K562 (cell line): ENCODE results near the gene RELL2. TPM values are rescaled to one million over a fixed set of nuclear protein-coding genes. Genes with fewer than 3 reads are reported as not detected.

Source experiments
- BACH1 ChIP-seq: fragments of 200-800 bp; sonication (Bioruptor generic); IDR thresholded peaks from 2 replicates; pipeline ENCODE4 v1.6.1; 2016; ENCODE audit warnings: missing genetic modification characterization, missing compliant biosample characterization
- CGGBP1 ChIP-seq: fragments of 250-450 bp; sonication (Bioruptor Pico); IDR thresholded peaks from 2 replicates; pipeline ENCODE4 v1.9.0; 2021; ENCODE audit warnings: mild to moderate bottlenecking
- CUX1 ChIP-seq: fragments of 200-800 bp; sonication (Bioruptor generic); IDR thresholded peaks from 2 replicates; pipeline ENCODE4 v1.6.1; 2016; ENCODE audit warnings: missing genetic modification characterization, missing compliant biosample characterization
- FOS ChIP-seq: IDR thresholded peaks from 3 replicates; pipeline ENCODE4 v1.6.1; 2011; ENCODE audit not compliant: insufficient read length; ENCODE audit errors: extremely low read depth
- FOXO4 ChIP-seq: fragments of 450-650 bp; formaldehyde crosslinking; IDR thresholded peaks from 2 replicates; pipeline ENCODE4 v1.4.0; 2020; ENCODE audit warnings: mild to moderate bottlenecking, moderate library complexity
- GABPA ChIP-seq: fragments of 200-800 bp; sonication (Bioruptor generic); conservative IDR thresholded peaks from 2 replicates; pipeline ENCODE4 v1.6.1; 2016; ENCODE audit warnings: low read depth, missing genetic modification characterization, missing compliant biosample characterization
- HLTF ChIP-seq: fragments of 450-650 bp; IDR thresholded peaks from 2 replicates; pipeline ENCODE4 v1.6.1; 2016
- ID3 ChIP-seq, 2 experiments: fragments of 250-450 bp in 1 of 2; fragments of 450-650 bp in 1 of 2; sonication (Bioruptor Pico) in 1 of 2; IDR thresholded peaks; 2 replicates each; pipeline versions ENCODE4 v1.6.1 to v1.8.0; 2016 to 2021; ENCODE audit warnings: mild to moderate bottlenecking in 2 of 2, moderate library complexity in 2 of 2, missing compliant biosample characterization in 1 of 2, missing genetic modification characterization in 1 of 2
- MEF2D ChIP-seq: conservative IDR thresholded peaks from 2 replicates; pipeline ENCODE4 v1.6.1; 2016; ENCODE audit warnings: low read depth, missing genetic modification characterization, missing compliant biosample characterization
- SIN3B ChIP-seq: fragments of 450-650 bp; IDR thresholded peaks from 2 replicates; pipeline ENCODE4 v1.6.1; 2017; ENCODE audit warnings: low read depth, mild to moderate bottlenecking, moderate library complexity
- SRSF1 ChIP-seq: fragments of 200-400 bp; formaldehyde crosslinking; IDR thresholded peaks from 2 replicates; pipeline ENCODE4 v1.6.1; 2017; ENCODE audit warnings: mild to moderate bottlenecking, low read depth, low read length, moderate library complexity
- SRSF7 ChIP-seq: fragments of 200-400 bp; formaldehyde crosslinking; optimal IDR thresholded peaks from 2 replicates; pipeline ENCODE3; 2017; ENCODE audit warnings: mild to moderate bottlenecking, low read depth, low read length
- ZBTB33 ChIP-seq: sonication (generic); formaldehyde crosslinking; IDR thresholded peaks from 2 replicates; pipeline ENCODE4 v1.8.1; 2023; ENCODE audit warnings: mild to moderate bottlenecking, missing genetic modification reagents
- ZEB2 ChIP-seq: fragments of 450-650 bp; IDR thresholded peaks from 2 replicates; pipeline ENCODE4 v1.6.1; 2016
- ZNF239 ChIP-seq: fragments of 250-450 bp; sonication (Bioruptor Pico); IDR thresholded peaks from 2 replicates; pipeline ENCODE4 v1.4.0; 2020; ENCODE audit warnings: mild to moderate bottlenecking
- ZNF431 ChIP-seq: sonication (generic); formaldehyde crosslinking; IDR thresholded peaks from 2 replicates; pipeline ENCODE4 v1.8.0; 2022; ENCODE audit warnings: mild to moderate bottlenecking, missing genetic modification reagents
- polyA plus RNA-seq, 8 experiments: library from polyadenylated mRNA; depleted of rRNA in 4 of 8; stranded (reverse) in 5 of 8; unstranded in 3 of 8; fragments of >200 nt; fragmentation: Nextera tagmentation in 2 of 8; fragmentation: Illumina TruSeq in 1 of 8; extraction: Ambion mirVana in 2 of 8; extraction: Trizol in 1 of 8; gene quantifications; 2 replicates each; pipeline versions ENCODE4 v1.2.1 to v1.2.3, GENCODE V29; 2011 to 2014; ENCODE audit warnings: inconsistent platforms in 1 of 8, missing spikeins in 1 of 8
- total RNA-seq, 7 experiments: library from RNA; depleted of rRNA in 6 of 7; stranded (reverse); fragments of >200 nt in 6 of 7; fragmentation: Illumina TruSeq in 2 of 7; extraction: Trizol in 2 of 7; gene quantifications; 2 replicates each; pipeline versions ENCODE4 v1.2.1 to v1.2.3, GENCODE V29; 2011 to 2021; ENCODE audit warnings: low replicate concordance in 1 of 7
- TF ChIP-seq, protein P1 (sequence below): sonication (generic); formaldehyde crosslinking; IDR thresholded peaks from 2 replicates; pipeline ENCODE4 v1.8.1; 2023; ENCODE audit warnings: mild to moderate bottlenecking, missing genetic modification reagents, moderate library complexity

RELL2 gene
- total and polyA plus RNA-seq, 9 of the 15 experiments (the other 6 are each of a cell fraction or from before 2014, with no cell fraction given) = 0.06 to 36.0 (median 14.3) TPM

GRCh38 chr5:141618030-141618803, 18.6 kb upstream of the RELL2 start (continued):
- TF ChIP-seq GABPA (no peak; the same call in none of the 2 replicates), FOXO4 (CRISPR knock-in tag) (no peak), ZEB2 (peak; percentile 93), CGGBP1 (CRISPR knock-in tag) (no peak), SIN3B (no peak), SRSF7 (no peak), CUX1 (CRISPR knock-in tag) (no peak), ZBTB33 (CRISPR knock-in tag) (no peak), MEF2D (tag) (no peak), HLTF (no peak), ZNF431 (CRISPR knock-in tag) (no peak), ZNF239 (no peak), FOS (no peak), BACH1 (tag) (no peak), ID3 (CRISPR knock-in tag; IDR thresholded peaks at IDR 0.05) (no peak), ID3 (tag; IDR thresholded peaks at IDR 0.05) (no peak), SRSF1 (no peak)
- TF ChIP-seq, protein P1, sequence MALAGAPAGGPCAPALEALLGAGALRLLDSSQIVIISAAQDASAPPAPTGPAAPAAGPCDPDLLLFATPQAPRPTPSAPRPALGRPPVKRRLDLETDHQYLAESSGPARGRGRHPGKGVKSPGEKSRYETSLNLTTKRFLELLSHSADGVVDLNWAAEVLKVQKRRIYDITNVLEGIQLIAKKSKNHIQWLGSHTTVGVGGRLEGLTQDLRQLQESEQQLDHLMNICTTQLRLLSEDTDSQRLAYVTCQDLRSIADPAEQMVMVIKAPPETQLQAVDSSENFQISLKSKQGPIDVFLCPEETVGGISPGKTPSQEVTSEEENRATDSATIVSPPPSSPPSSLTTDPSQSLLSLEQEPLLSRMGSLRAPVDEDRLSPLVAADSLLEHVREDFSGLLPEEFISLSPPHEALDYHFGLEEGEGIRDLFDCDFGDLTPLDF (CRISPR knock-in tag) = 0 out of 2 replicates have a peak, but pooled peaks have one; percentile 35
